Central memory CD8-positive, alpha-beta T cell (primary cell): ENCODE measurements around the gene SLC9C2.
"Not testable (repeated sequence)": the region's sequence is repeated elsewhere in the genome, so short reads cannot be mapped to it uniquely, and the experiment has no call there.

Experiments used
- ATAC-seq: fragments of 150-1000 bp; cut with Tn5 transposase; replicated peaks from 2 replicates; pipeline ENCODE4 v1.10.0; 2022; ENCODE audit warnings: mild to moderate bottlenecking, moderate FRiP score, moderate number of reproducible peaks; ENCODE audit not compliant: poor library complexity, severe bottlenecking; ENCODE audit errors: extremely low read depth
- DNase-seq, 2 donors: peaks; one replicate each; pipeline ENCODE4 v3.0.0; 2021; ENCODE audit warnings: low spot score in 2 of 2
- H3K27ac Mint-ChIP-seq: one replicate; pipeline ENCODE4 v1.8.0; 2022; ENCODE audit warnings: low read depth, mild to moderate bottlenecking, moderate library complexity, mixed read lengths
- H3K27me3 Mint-ChIP-seq: one replicate; pipeline ENCODE4 v1.8.0; 2022; ENCODE audit warnings: mixed read lengths
- H3K36me3 Mint-ChIP-seq: one replicate; pipeline ENCODE4 v1.8.0; 2022; ENCODE audit warnings: mild to moderate bottlenecking, moderate library complexity, mixed read lengths; ENCODE audit not compliant: insufficient read depth
- H3K4me1 Mint-ChIP-seq: one replicate; pipeline ENCODE4 v1.8.0; 2022; ENCODE audit warnings: mixed read lengths
- H3K4me3 Mint-ChIP-seq: one replicate; pipeline ENCODE4 v1.8.0; 2022; ENCODE audit warnings: mild to moderate bottlenecking, moderate library complexity, mixed read lengths
- H3K9me3 Mint-ChIP-seq: one replicate; pipeline ENCODE4 v1.8.0; 2022; ENCODE audit warnings: mixed read lengths

SLC9C2 gene

GRCh38 chr1:173568483-173568882, 34.4 kb downstream of the SLC9C2 start:
- ATAC-seq = no peak
- peaks cover 19% of the 10 kb centered on the region for H3K9me3 Mint-ChIP-seq

DNA sequence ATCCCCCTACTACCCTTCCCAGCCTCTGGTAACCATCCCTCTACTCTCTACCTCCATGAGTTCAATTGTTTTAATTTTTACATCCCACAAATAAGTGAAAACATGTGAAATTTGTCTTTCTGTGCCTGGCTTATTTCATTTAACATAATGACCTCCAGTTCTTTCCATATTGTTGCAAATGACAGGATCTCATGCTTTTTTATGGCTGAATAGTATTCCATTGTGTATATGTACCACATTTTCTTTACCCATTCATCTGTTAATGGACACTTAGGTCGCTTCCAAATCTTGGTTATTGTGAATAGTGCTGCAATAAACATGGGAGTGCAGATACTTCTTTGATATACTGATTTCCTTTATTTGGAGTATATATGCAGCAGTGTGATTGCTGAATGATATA, 39.0 kb downstream of the SLC9C2 start:
- not testable (repeated sequence) for DNase-seq, ATAC-seq, H3K36me3 Mint-ChIP-seq, H3K4me3 Mint-ChIP-seq, H3K4me1 Mint-ChIP-seq, H3K27ac Mint-ChIP-seq
- H3K9me3 Mint-ChIP-seq = peaks cover 19% of the 10 kb centered on the region
- peaks cover 21% of the 10 kb centered on the region for H3K27me3 Mint-ChIP-seq

More at GRCh38 chr1:173568483-173568882, 34.4 kb downstream of the SLC9C2 start:
- H3K27me3 Mint-ChIP-seq = peaks cover 21% of the 10 kb centered on the region
- H3K4me3 Mint-ChIP-seq = no peak overlapping the region
- no peak for DNase-seq
- no peaks in the 10 kb centered on the region for H3K36me3 Mint-ChIP-seq
- H3K27ac Mint-ChIP-seq = no peak overlapping the region
- no peaks in the 10 kb centered on the region for H3K4me1 Mint-ChIP-seq

GRCh38 chr1:173562813-173563212, 40.1 kb downstream of the SLC9C2 start:
- Mint-ChIP-seq H3K4me3 (no peak overlapping the region), H3K36me3 (no peaks in the 10 kb centered on the region), H3K27ac (no peak overlapping the region), H3K4me1 (no peaks in the 10 kb centered on the region), H3K9me3 (peaks cover 19% of the 10 kb centered on the region), H3K27me3 (peaks cover 13% of the 10 kb centered on the region)
- ATAC-seq (no peak), DNase-seq (no peak)

- peaks cover 5% of the 10 kb centered on the region for H3K9me3 Mint-ChIP-seq
- no peak overlapping the region for H3K27ac Mint-ChIP-seq
- no peaks in the 10 kb centered on the region for H3K4me1 Mint-ChIP-seq
- no peak for DNase-seq
- no peak for ATAC-seq
- no peak overlapping the region for H3K4me3 Mint-ChIP-seq
- no peaks in the 10 kb centered on the region for H3K36me3 Mint-ChIP-seq
- no peaks in the 10 kb centered on the region for H3K27me3 Mint-ChIP-seq
Measured at GRCh38 chr1:173561263-173561662, 41.6 kb downstream of the SLC9C2 start.

- Mint-ChIP-seq H3K36me3 (no peaks in the 10 kb centered on the region), H3K4me3 (no peak overlapping the region), H3K27me3 (no peaks in the 10 kb centered on the region), H3K4me1 (peaks cover 2% of the 10 kb centered on the region), H3K9me3 (peaks cover 5% of the 10 kb centered on the region), H3K27ac (no peak overlapping the region)
- DNase-seq (no peak), ATAC-seq (no peak)
Measured at GRCh38 chr1:173560285-173560880, 42.5 kb downstream of the SLC9C2 start.

DNA sequence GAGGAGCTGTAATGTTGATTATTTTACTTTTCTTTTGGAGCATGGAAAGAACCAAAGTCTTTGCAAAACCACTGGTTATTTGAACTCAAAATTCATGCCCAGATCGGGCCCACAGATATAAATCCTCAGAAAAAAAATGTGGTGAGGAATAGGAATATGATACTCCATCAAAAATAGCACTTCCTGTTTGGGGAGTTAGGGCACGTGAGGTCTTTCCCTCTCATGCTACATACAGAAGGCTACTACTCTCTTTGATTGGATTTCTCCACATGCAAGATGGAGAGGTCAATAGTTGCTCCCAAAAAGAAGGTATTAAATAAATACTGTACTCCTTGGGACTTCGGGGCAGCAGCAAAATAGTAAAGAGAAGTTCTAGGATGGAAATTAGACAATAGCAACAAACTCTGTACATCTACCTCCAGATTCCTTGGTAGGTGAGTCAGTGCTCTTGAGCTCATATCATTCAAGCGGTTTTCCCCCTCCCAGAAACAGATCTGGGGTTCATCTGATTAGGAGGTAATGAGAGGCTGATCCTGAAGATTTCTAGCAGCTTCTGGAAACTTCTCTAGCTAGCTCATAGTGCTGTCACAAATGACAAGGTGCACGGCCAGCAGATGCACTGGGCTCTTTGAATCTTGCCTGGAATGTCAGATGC, 47.1 kb downstream of the SLC9C2 start:
- no peak overlapping the region for H3K27ac Mint-ChIP-seq
- DNase-seq (no peak), ATAC-seq (no peak)
- no peak overlapping the region for H3K4me3 Mint-ChIP-seq
- peaks cover 31% of the 10 kb centered on the region for H3K4me1 Mint-ChIP-seq
- H3K36me3 Mint-ChIP-seq = no peaks in the 10 kb centered on the region
- H3K9me3 Mint-ChIP-seq = no peaks in the 10 kb centered on the region
- no peaks in the 10 kb centered on the region for H3K27me3 Mint-ChIP-seq

- Mint-ChIP-seq H3K27ac (no peak overlapping the region), H3K4me3 (no peak overlapping the region), H3K4me1 (peaks cover 36% of the 10 kb centered on the region), H3K27me3 (no peaks in the 10 kb centered on the region), H3K9me3 (no peaks in the 10 kb centered on the region), H3K36me3 (peaks cover 1% of the 10 kb centered on the region)
- no peak for ATAC-seq
- DNase-seq = no peak
Measured at GRCh38 chr1:173554541-173555250, 48.2 kb downstream of the SLC9C2 start.

GRCh38 chr1:173554089-173554488, 48.8 kb downstream of the SLC9C2 start:
- peaks cover 1% of the 10 kb centered on the region for H3K36me3 Mint-ChIP-seq
- H3K4me3 Mint-ChIP-seq = no peak overlapping the region
- no peak overlapping the region for H3K27ac Mint-ChIP-seq
- no peaks in the 10 kb centered on the region for H3K9me3 Mint-ChIP-seq
- ATAC-seq (no peak), DNase-seq (no peak)
- no peaks in the 10 kb centered on the region for H3K27me3 Mint-ChIP-seq
- H3K4me1 Mint-ChIP-seq = peaks cover 36% of the 10 kb centered on the region

GRCh38 chr1:173553312-173553711, 49.6 kb downstream of the SLC9C2 start:
- H3K27ac Mint-ChIP-seq = no peak overlapping the region
- no peak overlapping the region for H3K4me3 Mint-ChIP-seq
- H3K36me3 Mint-ChIP-seq = peaks cover 1% of the 10 kb centered on the region
- DNase-seq = no peak
- no peaks in the 10 kb centered on the region for H3K27me3 Mint-ChIP-seq
- H3K9me3 Mint-ChIP-seq = no peaks in the 10 kb centered on the region
- ATAC-seq = no peak
- H3K4me1 Mint-ChIP-seq = peaks cover 40% of the 10 kb centered on the region

GRCh38 chr1:173551699-173552098, 51.2 kb downstream of the SLC9C2 start:
- peak overlapping the region; percentile 64 for H3K27ac Mint-ChIP-seq
- ATAC-seq (no peak), DNase-seq (no peak)
- no peaks in the 10 kb centered on the region for H3K27me3 Mint-ChIP-seq
- no peaks in the 10 kb centered on the region for H3K9me3 Mint-ChIP-seq
- H3K4me3 Mint-ChIP-seq = peak overlapping the region; percentile 8
- peaks cover 1% of the 10 kb centered on the region for H3K36me3 Mint-ChIP-seq
- peaks cover 41% of the 10 kb centered on the region for H3K4me1 Mint-ChIP-seq

DNA sequence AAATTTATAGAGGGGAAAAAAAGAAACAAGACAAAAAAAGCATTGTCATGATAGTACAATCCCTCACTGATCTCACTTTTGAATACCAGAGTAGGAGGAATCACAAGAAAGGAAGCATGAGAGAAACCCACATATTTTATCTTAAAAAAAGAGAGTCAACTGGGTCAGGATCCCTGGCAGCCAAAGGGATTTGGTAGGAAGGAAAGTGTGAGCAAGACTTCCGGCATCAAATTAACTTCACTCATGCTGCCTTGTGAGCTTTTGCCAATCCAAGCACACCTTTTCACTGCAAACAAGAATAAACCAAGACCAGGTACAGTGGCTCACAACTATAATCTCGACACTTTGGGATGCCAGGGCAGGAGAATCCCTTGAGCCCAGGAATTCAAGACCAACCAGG, 53.1 kb downstream of the SLC9C2 start:
- Mint-ChIP-seq H3K4me1 (peaks cover 35% of the 10 kb centered on the region), H3K9me3 (no peaks in the 10 kb centered on the region), H3K4me3 (no peak overlapping the region), H3K36me3 (peaks cover 1% of the 10 kb centered on the region), H3K27ac (no peak overlapping the region), H3K27me3 (no peaks in the 10 kb centered on the region)
- no peak for ATAC-seq
- no peak for DNase-seq

DNA sequence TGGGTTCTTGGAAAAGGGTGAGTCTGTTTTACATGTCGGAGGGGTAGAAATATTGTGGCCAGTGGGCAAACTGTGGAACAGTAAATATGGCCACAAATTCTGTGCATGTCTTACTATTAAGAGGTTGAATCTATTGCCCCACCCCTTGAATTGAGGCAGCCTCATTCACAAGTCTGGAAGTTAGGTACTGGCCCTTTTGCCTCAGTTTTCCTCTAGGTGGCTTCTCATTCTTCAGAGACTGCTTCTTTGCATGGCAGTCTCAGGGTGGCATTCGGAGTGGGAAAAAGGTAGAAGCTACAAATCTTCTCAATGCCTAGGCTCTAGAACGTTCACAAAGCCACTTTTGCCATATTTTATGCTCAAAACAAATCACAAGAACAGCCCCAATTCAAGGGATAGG, 57.2 kb downstream of the SLC9C2 start:
- Mint-ChIP-seq H3K36me3 (peaks cover 5% of the 10 kb centered on the region), H3K27me3 (no peaks in the 10 kb centered on the region), H3K9me3 (no peaks in the 10 kb centered on the region), H3K27ac (no peak overlapping the region), H3K4me1 (peaks cover 8% of the 10 kb centered on the region), H3K4me3 (no peak overlapping the region)
- ATAC-seq (no peak), DNase-seq (no peak)

GRCh38 chr1:173536223-173536622, 66.6 kb downstream of the SLC9C2 start:
- ATAC-seq (no peak), DNase-seq (no peak)
- Mint-ChIP-seq H3K36me3 (no peaks in the 10 kb centered on the region), H3K27me3 (no peaks in the 10 kb centered on the region), H3K27ac (no peak overlapping the region), H3K4me3 (no peak overlapping the region), H3K9me3 (no peaks in the 10 kb centered on the region), H3K4me1 (peaks cover 10% of the 10 kb centered on the region)
